Retinal pigment epithelial cell (primary cell): Measurements from ENCODE around the gene CDK14.

Experiments
- DNase-seq: peaks from one replicate; pipeline ENCODE4 v3.0.0-alpha.2; 2010; ENCODE audit warnings: low read depth
- H3K4me3 ChIP-seq: 2 replicates; pipeline ENCODE4 v1.5.1; 2011; ENCODE audit warnings: mild to moderate bottlenecking, low read length, control low read depth, moderate library complexity
- TF ChIP-seq, protein P1 (sequence below): conservative IDR thresholded peaks from 2 replicates; pipeline ENCODE4 v1.5.1; 2011; ENCODE audit warnings: low read depth, low read length, control low read depth, inconsistent platforms

Gene CDK14

DNA sequence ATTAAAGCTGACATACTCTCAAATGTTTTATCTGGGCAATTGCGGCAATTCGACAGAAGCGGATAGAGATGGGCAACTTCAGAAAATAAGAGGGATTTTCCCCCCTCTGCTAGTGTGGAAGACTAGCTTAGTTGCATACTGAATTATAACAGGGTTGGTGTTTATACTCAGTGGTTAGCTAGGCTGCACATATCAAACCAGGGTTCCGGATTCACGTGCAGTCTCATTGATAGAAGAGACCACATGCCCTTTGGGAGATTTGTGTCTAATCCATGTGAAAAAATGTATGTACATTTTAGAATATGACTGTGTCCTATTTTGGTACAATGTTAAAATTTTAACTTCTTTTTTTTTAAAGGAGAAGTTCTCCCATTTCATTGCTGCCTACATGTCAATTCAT, 531.2 kb downstream of the CDK14 start:
- no peak for DNase-seq
- TF ChIP-seq, protein P1, sequence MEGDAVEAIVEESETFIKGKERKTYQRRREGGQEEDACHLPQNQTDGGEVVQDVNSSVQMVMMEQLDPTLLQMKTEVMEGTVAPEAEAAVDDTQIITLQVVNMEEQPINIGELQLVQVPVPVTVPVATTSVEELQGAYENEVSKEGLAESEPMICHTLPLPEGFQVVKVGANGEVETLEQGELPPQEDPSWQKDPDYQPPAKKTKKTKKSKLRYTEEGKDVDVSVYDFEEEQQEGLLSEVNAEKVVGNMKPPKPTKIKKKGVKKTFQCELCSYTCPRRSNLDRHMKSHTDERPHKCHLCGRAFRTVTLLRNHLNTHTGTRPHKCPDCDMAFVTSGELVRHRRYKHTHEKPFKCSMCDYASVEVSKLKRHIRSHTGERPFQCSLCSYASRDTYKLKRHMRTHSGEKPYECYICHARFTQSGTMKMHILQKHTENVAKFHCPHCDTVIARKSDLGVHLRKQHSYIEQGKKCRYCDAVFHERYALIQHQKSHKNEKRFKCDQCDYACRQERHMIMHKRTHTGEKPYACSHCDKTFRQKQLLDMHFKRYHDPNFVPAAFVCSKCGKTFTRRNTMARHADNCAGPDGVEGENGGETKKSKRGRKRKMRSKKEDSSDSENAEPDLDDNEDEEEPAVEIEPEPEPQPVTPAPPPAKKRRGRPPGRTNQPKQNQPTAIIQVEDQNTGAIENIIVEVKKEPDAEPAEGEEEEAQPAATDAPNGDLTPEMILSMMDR, result no peak
- H3K4me3 ChIP-seq, result no peak overlapping the region

DNA sequence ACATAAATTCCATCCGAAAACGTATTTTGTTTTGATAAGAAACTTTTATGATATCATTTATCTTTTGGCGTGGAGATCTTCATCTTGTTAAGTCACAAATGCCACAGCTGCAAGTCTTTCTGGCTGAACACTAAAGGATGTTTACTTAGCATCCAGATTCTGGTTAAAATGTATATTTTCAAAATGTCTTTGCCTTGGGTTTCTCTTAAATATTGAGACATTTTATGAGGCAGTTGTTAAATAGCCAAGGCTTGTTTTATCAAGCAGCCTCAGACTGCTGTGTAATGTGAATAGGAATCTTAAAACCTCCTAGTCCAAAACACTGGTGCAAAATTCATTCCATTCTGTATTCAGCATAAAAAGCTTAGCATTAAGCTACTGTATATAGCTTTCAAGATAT, 531.8 kb downstream of the CDK14 start:
- no peak overlapping the region for H3K4me3 ChIP-seq
- DNase-seq, result no peak
- TF ChIP-seq, protein P1, result no peak

DNA sequence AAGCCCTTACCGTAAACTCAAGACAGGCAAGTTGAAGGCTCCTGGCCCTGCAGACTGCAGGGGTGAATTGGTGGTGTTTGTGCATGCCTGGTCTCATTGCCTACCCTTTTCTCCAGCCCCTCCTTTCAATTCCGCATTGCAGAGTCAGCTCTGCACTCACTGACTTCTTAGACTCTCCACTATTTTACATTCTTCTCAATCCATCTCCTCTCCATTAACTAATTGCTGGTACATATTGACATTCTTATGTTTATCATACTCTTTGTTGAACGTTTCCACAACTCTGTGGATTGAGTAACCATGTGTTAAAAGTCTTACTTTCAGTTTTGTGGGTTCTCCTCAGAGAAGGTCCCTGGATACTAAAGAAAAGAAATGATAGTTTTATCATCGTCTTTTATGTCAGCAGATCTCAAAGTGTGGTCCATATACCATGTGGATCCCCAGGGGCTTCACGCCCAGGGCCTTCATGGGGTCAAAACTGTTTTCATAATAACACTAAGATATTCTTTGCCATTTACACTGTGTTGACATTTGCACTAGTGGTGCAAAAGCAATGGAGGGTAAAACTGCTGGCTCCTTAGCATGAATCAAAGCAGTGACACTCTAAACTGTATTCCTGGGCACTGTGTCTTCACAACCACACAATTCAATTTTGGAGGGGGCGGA, 532.7 kb downstream of the CDK14 start:
- no peak for DNase-seq
- H3K4me3 ChIP-seq, result no peak overlapping the region
- TF ChIP-seq, protein P1, result no peak

DNA sequence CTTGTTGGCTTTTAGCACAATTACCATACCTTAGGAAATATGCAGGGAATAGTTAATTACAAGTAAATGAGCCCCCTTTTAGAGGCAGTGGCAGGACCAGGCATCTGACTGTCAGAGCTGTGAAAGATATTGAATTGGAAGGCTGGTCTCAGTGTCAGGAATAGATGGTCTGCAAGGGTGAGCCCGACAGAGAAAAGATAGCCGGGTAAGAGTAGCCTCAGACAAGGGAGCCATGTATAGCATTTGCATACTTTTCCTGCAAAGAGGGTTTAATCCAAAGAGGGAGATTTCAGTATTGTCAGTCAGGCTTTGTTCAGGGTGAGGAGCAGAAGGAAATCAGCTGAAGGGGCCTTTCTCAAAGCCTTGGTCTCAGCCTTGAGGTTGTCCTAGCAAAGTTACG, 539.2 kb downstream of the CDK14 start:
- TF ChIP-seq, protein P1, result no peak
- no peak overlapping the region for H3K4me3 ChIP-seq
- DNase-seq, result no peak

DNA sequence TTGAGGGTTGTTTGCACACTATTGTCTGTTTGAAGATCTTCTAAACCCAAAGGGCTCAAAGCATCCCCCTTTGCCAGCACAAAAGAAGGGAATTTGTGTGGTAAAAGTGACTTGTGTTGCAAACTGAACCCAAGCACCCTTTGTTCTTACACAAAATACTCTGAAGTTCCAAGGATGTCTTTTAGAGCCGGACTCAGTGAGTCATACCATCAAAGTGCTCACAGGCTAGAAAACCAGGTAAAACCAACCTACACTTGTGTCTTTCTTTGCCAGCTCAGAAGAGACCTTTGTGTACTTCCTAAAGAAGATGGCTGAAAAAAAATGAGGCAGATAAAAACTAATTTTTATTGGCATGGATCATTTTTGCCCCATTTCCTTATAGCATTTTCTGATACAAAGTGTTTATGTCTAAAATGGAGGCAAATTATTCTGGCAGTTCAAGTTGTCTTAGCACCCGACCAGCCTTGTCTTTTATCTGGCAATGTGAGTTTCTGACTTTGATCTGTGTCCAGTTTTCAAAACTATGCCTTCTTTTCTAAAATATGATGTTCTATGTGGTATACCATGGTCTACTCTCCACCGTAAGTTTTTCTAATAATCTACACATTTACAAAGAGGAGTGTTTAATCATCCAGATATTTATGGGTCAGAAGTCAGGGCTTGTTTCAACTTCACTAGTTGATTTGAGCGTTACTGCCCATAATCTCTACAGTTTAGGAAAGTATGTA, 539.7 kb downstream of the CDK14 start:
- no peak for DNase-seq
- no peak overlapping the region for H3K4me3 ChIP-seq
- TF ChIP-seq, protein P1, result no peak

DNA sequence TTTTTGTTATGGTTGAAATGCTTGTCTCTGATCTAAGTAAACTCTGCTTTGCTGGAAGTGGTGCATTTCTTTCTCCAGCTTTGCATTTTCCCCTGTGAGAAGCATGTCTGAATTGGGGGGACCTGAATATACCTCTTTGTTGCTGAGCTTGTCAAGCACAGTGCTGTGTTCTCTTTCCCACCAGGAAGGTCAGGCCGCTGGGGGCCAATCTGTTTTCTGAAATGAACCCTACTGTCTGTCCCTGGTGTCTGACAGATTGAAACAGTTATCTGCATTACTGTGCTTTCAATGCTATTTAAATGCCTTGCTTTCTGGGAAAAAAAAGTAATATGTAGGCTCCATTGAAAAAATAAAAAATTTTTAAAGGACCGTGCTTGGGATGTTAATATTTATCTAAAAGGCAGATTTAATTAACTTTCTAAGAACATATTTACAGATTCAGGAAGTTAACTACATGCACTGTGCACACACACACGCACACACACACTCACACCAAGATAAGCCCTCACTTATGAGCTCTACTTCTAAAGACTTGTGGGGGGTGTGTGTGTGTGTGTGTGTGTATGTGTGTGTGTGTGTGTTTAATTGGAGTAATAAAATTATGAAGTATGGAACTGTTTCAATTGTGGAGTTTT, 541.1 kb downstream of the CDK14 start:
- TF ChIP-seq, protein P1, result no peak
- DNase-seq, result no peak
- no peak overlapping the region for H3K4me3 ChIP-seq
